GM21390 (cell line): ENCODE measurements around the gene TNC.

Source experiments
- ATAC-seq: cut with Tn5 transposase; IDR thresholded peaks from one replicate; pipeline ENCODE4 v1.9.1; 2021; ENCODE audit not compliant: unreplicated experiment

The TNC gene

DNA sequence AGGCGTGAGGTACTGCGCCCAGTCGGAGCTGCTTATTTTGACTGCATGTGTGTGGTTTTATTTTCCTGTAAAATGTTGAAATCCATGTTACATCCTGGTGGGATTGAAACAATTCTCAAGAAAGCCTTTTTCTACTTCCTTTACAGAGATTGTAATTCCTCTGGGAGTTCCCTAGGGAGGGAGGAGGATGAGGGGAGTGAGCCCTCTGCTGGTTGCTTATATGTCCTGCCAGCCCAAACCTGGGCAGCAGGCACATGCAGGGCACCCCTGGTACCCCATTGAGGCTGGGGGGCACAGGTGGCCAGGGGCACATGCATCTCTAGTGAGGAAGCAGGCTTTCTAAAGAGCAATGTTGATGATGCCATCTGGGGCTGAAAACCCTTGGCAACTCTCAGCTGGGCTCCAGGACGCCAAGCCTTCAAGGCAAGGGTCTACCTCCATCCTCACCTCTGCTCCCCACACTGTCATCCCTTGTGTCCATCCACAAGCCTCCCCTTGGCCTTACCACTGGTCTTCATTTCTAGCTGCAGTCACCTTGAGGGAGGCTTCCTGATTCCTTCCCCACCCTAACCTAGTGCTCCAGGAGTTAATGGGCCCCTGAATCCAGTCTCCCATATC is 102.8 kb downstream of the TNC start:
- no peak for ATAC-seq

DNA sequence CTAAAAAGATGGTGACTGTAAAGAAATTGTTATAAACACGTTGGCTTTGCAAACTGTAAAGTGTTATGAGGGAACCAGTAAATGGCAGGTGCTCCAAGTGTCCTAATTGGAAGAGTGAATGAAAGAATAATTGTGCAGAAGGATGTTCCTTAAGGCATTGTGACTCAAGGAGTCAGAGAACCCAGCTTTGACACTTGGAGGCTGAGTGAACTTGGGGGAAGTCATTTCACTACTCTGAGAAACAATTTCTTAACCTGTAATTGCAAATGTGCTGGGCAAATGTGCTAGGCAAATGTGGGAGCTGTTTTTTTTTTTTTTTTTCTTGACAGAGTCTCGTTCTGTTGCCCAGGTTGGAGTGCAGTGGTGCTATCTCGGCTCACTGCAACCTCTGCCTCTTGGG is 103.5 kb downstream of the TNC start:
- no peak for ATAC-seq

DNA sequence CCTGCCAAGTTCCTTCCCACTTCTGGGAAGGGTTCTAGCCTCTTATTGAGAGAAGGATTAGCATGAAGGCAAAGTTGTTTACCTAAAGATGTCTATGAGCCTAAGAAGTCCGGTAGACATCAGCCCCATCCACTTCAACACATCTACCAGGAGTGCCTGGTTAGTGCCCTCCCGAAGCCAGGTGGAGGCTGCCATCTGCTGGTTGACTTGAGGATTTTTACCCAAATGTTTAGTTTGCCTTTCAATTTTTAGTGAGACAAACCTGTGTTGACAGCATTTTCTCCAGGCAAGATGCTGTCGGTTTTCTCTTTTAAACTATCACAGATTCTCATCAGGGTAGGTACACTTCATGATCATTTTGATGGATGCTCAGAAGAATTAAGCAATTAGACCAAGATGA is 104.0 kb downstream of the TNC start:
- ATAC-seq = peak; percentile 58

DNA sequence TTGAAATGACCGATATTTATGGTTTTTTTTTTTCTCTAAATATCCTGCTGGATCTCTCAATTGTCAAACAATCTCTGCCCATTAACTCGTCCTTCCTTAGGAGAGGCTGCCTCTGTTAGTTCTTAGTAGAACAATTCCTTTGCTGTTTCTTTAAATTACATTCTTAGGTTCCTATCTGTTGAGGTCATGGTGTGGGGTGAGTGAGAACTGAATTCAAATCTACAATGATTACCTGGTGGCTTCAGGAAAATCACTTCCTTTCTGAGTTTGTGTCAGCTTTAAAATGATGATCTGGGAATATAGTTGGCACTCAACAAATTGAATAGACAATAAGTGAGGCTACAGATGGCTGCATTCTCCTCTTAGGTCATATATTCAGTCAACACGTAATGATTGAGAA is 105.5 kb downstream of the TNC start:
- ATAC-seq = no peak

DNA sequence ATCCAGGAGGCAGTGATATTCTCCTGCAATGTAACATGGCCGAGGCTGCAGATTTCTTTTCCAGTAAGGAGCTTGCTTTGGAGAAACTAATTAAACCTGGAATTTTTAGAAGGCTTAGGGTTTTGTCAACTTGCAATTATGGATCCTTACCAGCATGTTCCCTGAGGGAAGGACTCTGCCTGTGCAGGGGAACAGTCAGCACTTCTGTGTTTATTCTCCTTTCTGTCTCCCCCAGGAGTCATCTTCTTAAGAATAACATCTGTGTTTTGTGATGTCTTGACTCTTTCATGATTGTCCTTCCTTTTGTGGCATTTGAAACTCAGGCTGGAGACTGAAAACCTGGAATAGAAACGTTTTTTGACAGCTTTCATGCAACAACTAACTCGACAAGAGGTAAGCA is 107.1 kb downstream of the TNC start:
- no peak for ATAC-seq

DNA sequence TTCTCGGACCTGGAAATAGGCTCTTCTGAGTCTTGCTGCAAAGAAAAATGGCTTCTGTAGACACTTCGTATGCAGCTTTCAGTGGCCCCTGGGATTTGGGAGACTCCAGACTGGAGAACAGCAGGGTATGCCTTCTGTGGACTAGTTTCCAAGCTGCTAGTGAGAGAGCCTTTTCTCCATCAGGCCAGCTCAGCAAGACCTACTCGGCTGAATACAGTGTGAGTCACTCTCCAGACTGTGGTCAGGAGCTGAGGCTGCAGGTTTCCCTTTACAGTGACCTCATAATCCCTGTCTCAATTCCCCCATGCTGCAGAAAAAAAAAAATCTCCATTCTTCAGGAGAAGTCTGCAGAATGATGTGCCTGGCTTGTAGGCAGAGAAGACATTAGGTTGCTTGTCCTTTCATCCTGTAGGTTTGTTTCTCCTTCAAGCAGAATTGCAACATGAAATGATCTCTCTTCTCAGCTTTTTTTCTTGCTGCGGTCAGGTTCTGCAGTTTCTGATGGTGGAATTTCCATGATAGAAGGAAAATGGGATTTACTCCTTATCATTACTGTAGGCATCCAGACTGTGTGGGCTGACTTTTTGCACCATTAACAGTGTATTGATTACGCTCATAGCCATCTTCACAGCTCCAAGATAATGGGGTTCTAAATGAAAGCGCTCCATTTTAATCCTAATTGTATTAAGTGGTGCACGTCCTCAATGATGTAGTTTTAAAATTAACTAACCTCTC is 109.3 kb downstream of the TNC start:
- ATAC-seq = no peak

DNA sequence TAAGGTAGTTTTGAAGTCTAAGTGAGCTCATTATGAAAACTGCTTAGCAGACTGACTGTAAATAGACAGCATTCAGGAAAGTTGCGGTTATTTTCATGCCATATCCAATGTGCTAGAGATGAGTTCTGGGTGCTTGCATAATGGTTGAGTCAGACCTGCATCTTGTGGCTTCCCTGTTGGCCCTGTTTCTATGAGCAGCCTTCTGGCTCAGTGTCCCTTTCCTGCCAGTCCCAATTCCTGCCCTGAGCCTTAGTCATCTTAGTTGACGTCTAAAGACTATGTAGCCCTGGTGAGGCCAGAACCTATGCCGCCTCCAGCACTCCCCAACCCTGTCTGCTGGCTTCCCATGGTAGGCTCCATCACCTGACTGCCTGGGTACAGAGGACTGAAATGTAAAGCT is 111.3 kb downstream of the TNC start:
- no peak for ATAC-seq

DNA sequence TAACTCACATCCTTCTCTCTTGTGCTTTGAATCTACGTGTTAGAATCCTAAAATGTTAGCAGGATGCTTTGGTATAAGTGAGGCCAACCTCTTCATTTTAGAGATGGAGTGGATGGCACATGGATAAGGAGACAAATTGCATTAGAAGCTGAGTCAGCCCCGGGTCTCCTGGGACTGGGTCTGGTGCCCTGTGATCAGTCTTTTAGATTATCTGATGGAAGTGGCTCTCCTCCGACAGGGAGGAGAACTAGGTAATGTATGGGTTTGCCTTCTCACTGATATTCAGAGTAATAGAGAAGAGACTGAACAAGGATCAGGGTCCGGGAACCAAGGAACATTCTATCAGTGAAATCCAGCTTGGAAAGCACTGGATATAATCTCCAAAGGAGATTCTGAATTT is 112.6 kb downstream of the TNC start:
- no peak for ATAC-seq

DNA sequence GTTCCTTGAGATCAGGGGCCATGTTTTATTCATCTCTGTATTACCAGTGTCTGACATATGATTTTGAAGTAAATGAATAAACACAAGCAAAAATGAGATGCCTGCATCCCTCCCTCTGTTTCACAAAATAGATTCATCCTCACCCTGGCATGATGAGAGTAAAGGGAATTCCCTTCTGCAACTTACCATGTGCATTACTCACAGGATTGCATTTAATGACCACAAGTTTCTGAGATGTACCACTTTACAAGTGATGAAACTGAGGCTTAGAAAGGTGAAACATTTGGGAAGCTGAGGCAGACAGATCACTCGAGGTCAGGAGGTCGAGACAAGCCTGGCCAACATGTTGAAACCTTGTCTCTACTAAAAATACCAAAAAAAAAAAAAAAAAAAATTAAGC is 113.4 kb downstream of the TNC start:
- no peak for ATAC-seq

DNA sequence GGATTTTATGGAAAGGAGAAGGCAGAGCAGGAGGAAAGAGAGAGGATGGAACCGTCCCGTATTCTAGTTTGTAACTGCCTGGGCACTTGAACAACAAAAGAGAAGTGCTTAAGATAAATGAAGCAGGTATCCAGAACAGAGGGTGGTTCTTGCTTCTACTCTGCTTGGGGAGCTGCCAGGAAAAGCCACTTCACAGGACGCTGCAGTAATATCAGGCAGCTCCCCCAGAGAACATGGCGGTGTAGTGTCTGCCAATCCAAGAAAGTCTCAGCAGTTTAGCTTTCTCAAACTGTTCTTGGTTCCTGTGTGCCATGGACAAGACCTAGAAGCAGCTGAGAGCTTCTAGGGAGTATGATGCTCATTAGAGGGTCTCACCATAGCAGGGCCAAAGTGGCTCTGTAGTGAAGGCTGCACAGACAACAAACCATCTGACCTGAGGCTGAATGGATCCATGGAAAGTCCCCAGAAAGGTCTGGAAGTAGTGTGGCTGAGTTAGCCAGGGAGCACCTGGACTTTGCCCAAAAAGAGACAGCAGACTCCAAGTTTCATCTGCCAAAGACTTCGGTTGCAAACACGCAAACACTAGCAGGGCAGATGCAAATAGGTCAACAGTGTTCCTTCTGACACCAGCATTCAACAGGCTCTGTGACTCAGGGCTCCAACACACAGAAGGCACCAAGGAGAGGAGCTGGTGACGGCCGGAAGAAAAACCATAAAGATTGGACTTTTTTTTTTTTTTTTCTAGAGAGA is 115.4 kb downstream of the TNC start:
- no peak for ATAC-seq

DNA sequence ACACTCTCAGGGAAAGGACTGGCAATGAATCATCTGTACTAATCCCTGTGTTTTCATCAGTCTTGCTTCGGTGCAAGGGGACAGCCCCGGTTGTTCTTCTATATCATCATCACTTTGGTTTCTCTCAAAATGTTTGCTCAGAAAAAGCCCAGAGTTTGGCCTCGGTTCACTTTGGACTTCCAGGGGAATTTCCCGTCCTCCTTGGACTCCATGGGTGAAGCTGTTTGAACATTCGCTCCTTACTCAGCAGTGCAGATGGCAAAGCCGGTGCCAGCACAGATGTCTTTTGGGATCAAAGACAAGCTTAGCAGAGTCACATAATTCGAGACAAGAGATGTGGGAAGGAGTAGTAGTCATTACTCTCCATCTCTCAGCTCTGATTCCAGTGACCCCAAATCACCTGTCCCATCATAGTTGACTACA is 117.7 kb downstream of the TNC start:
- no peak for ATAC-seq

DNA sequence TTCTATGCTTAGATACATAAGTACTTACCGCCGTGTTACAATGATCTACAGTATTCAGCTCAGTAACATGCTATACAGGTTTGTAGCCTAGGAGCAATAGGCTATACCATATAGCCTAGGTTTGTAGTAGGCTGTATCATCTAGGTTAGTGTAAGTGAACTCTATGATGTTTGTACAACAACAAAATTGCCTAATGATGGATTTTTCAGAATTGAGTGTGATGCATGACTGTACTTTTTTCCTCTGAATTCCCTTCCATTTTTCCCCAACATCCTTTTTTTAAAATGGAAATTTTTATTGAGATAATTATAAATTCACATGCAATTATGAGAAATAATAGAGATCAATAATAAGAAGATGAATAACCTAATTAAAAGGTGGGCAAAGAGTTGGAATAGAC is 119.6 kb downstream of the TNC start:
- no peak for ATAC-seq

DNA sequence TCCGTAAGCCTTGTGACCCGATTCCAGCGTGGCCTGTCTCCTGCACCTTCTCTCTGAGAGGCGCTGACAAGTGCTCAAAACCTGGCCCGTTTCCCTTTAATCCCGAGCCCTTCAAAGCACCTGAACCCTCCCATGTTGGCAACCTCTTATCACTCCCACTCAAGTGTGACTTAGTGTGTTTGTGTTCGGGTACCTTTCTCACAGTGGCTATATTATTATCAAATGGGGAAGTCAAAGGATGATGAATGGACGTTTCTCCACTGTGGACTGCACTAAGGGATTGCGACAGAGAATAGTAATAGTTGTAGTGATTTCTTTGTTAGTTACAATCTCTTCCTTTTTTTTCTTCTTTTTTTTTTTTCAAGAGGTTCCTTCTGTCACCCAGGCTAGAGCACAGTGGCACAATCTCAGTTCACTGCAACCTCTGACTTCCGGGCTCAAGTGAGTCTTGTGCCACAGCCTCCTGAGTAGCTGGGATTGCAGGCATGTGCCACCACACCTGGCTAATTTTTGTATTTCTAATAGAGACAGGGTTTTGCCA is 122.2 kb downstream of the TNC start:
- ATAC-seq = no peak

DNA sequence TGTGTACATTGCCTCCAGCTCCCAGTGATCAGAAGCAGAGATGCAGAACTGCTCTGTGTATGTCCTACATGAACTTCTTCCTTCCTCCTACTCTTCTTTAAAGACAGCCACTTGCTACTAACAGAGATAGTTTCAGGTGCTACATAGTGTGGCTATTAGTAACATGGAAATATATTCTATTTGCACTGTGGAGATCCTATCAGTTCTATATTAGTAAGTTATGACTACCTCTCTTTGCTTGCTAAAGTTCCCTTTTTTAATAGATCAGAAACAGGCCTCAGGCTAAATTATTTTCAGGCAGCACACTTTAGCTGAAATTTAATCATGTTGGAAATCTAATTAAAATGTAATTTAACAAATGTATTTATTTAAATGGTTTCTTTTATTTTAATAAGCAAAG is 123.2 kb downstream of the TNC start:
- ATAC-seq = no peak

DNA sequence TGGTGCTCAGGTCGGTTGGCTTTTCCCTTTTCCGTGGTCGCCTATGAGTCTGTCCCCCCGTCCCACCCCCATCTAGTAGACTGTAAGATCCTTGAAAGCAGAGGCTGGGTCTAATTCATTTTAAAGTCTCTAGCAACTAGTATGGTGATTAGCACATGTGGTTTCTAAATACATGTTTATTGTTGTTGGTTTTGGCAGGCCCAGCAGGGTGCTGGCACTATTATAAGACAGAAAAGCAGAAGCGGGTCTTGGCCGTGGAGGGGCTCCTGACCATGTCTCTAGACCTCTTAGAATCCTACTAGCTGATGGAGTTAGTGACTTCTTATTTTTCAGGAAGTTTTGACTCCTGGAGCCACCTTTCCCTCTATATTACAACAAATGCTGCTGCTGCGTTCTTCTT is 126.1 kb downstream of the TNC start:
- no peak for ATAC-seq

DNA sequence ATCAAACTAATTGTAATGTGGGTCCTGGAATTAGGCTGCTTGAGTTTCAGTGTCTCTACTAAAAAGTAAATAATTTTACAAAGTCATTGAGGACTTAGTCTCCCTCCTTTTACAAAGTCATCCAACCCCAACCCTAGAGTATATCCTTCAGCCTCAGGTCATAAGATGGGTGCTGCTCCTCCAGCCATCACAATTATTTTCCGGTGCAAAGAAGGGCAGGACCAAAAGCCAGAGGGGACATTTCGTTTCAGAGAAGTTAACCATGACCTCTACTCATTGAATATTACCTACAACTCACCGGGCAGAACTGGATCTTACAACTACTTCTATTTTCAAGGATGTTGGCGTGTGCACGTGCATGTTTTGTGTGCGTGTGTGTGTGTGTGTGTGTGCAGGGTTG is 127.1 kb downstream of the TNC start:
- no peak for ATAC-seq

DNA sequence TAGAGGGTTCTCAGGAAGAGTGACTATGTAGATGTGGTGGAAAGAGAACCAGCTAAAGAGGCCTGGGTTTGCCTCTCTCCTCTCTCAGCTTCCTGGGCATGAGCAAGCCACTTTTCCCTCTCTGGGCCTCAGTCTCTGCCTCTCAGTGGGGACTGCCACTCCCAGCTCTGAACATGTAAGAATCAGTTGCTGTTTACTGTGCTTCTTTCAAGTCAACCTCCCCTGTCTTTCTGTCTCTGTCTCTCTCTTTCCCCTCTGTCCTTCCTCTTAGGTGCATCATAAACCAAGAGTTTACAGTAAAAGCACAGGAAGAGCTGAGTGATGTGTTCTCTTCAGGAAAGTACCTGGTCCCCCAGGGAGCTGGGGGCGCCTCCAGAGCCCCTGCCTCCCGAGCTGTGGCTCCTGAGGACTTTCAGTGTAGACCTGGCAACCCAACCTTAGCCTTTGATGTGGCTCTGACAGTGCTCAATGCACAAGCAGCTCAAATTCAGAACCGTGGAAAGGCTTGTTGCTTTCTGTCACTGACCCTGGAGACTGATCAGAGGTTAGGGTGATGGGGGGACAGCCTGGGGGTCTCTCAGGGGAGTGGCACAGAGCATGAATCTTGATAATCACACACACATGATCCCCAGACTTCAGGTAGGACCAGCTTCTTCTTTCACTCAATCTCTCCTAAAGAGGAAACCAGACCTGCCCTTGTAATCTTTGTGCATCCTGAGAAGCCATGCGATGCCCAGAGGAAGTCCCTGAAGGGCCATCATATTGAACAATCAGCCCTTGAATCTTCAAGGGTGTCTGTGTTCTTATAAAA is 128.2 kb downstream of the TNC start:
- ATAC-seq = peak; percentile 48

DNA sequence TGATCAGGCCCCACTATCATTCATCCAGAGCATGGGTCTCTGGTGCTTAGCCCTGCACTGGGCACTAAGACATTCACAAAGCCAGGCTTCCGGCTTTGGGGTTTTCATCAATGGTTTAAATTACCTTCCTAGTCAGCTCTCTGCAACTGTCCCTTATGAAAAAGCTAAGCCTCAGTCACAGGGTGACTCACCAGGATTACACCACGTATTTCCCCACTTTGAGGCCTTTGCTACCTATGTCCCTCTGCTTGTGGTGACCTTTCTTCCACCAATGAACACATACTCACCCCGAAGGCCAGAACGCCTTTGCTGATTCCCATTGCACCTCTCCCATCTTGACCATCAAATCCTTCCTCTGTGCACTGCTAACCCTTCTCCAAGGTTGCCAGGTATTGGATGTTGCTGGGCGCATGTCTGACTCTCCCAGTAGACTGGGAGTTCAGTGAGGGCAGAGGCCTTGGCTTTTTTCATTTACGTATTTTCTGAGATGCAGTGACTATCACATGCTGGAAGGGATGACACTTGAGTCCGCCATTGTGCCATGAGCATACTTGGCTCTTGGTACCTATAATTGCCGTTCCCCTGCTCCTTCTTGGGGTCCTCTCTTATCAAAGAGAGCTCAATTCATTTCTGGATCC is 128.9 kb downstream of the TNC start:
- ATAC-seq = peak; percentile 65

DNA sequence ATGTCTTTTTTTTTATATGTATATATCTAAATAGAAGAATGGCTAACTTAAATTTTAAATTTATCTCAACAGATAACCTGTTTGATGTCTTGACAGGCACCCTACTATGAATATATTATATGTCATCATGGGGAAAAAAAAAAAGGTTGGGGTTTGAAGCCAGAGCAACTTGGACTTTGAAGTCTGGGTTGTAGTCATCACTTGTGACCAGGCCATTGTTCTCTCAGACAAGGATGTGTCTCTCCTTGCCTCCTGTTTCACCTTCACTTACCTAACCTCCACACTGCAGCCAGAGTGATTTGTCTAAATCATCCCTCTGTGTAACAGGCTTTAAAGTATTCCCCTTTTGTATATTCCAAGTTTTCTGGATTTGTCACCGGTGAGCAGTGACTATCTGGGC is 130.8 kb downstream of the TNC start:
- no peak for ATAC-seq

DNA sequence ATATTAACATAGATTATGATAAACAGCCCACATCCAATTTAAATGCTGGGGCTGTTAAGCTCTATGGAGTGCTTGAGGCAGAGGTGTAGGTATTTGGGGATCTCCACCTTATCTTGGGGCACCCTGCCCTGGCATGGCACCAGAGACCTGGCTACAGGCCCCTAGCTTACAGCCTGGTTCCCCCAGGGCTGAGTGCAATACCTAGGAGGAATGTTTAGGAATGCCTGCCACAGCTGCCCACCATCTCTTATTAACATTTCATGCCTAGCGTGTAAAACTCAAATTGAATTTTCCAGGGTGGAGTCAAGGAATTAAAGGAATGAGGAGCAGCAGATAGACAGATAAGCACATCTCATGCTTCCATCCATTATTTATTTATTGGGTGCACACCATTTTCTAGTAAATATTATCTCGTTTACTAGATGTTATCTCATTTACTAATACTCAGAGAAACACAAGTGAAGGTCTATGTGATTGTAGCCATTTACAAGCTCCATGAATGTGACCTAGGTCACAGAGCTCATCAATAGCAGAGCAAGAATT is 131.9 kb downstream of the TNC start:
- ATAC-seq = no peak
